HepG2 (cell line): ENCODE measurements around the gene TPPP2. TPM values are rescaled to one million over a fixed set of nuclear protein-coding genes. Genes with fewer than 3 reads are reported as not detected.

Source experiments
- ATAC-seq: fragments of 200-7000 bp; cut with Tn5 transposase; 3 replicates; pipeline ENCODE4 v1.9.1; 2020; ENCODE audit warnings: mild to moderate bottlenecking, moderate library complexity
- BruUV-seq: library from RNA; stranded (reverse); fragments of 400-500 nt; replicated peaks from 2 replicates; lab custom pipeline; 2021; lab: Mats Ljungman, UMichigan
- CTCF ChIA-PET: fragments of 300-600 bp; formaldehyde crosslinking; extraction: SDS; loops from one replicate; lab custom pipeline; 2021; ENCODE audit warnings: low total read pairs, inconsistent platforms, low intra/inter-chr PET ratio; lab: Yijun Ruan, JAX
- POLR2A ChIA-PET: fragments of 350-600 bp; sonication (Branson Sonifier 250); formaldehyde crosslinking; loops from one replicate; lab custom pipeline; 2020; ENCODE audit warnings: antibody characterized with exemption, inconsistent platforms; lab: Yijun Ruan, JAX
- DNase-seq: peaks from one replicate; pipeline ENCODE4 v3.0.0-alpha.2; 2015; ENCODE audit warnings: low spot score
- FAIRE-seq: peaks from 3 replicates; lab custom pipeline; 2011; peaks lifted over from hg19 to GRCh38; lab: Jason Lieb, UNC
- H2AFZ ChIP-seq: one replicate; pipeline ENCODE4 v1.6.1; 2011; ENCODE audit warnings: low read length, inconsistent platforms
- H3K27ac ChIP-seq: fragments of 300-600 bp; 3 replicates; pipeline ENCODE4 v1.8.0; 2011; ENCODE audit warnings: mixed run types, mild to moderate bottlenecking, mixed read lengths, low read length, inconsistent platforms; ENCODE audit not compliant: insufficient read depth; ENCODE audit errors: extremely low read length
- H3K27me3 ChIP-seq, 2 experiments: fragments of 200-600 bp in 1 of 2; 2 replicates in 1 of 2; 3 replicates in 1 of 2; pipeline versions ENCODE4 v1.6.0 to v1.8.0; 2011; ENCODE audit warnings: low read length in 2 of 2, mild to moderate bottlenecking in 2 of 2, moderate library complexity in 2 of 2, inconsistent platforms in 1 of 2; ENCODE audit not compliant: insufficient read depth in 2 of 2, control insufficient read depth in 1 of 2
- H3K36me3 ChIP-seq, 2 experiments: fragments of 200-600 bp in 1 of 2; replicated peaks in 1 of 2; 2 replicates in 1 of 2; 3 replicates in 1 of 2; pipeline versions ENCODE4 v1.5.1 to v1.8.0; 2011; ENCODE audit warnings: low read length in 2 of 2, inconsistent platforms in 1 of 2; ENCODE audit not compliant: insufficient read depth in 2 of 2, control insufficient read depth in 1 of 2
- H3K4me1 ChIP-seq: 2 replicates; pipeline ENCODE4 v1.5.1; 2012; ENCODE audit warnings: low read length, inconsistent platforms; ENCODE audit not compliant: insufficient read depth
- H3K4me2 ChIP-seq: 2 replicates; pipeline ENCODE4 v1.6.0; 2011; ENCODE audit warnings: low read depth, low read length, inconsistent platforms
- H3K4me3 ChIP-seq, 3 experiments: fragments of 200-600 bp in 1 of 3; sonication (generic), shearing (Covaris generic) in 1 of 3; replicated peaks in 1 of 3; 2 replicates each; pipeline ENCODE4 v1.5.1; 2011 to 2016; ENCODE audit warnings: low read length in 3 of 3, inconsistent platforms in 2 of 3, low read depth in 2 of 3, mild to moderate bottlenecking in 2 of 3, control low read depth in 1 of 3, mixed read lengths in 1 of 3; ENCODE audit not compliant: insufficient read depth in 1 of 3
- H3K79me2 ChIP-seq: one replicate; pipeline ENCODE4 v1.6.1; 2011; ENCODE audit warnings: low read length, inconsistent platforms; ENCODE audit not compliant: insufficient read depth
- H3K9ac ChIP-seq: 2 replicates; pipeline ENCODE4 v1.6.0; 2011; ENCODE audit warnings: mild to moderate bottlenecking, low read depth, low read length, inconsistent platforms; ENCODE audit not compliant: insufficient read depth
- H3K9me3 ChIP-seq: 2 replicates; pipeline ENCODE4 v1.5.1; 2012; ENCODE audit warnings: mild to moderate bottlenecking, low read length
- H4K20me1 ChIP-seq: 2 replicates; pipeline ENCODE4 v1.6.0; 2011; ENCODE audit warnings: inconsistent platforms, mild to moderate bottlenecking, low read length, moderate library complexity; ENCODE audit not compliant: insufficient read depth
- TCF12 ChIP-seq, 2 experiments: fragments of 450-650 bp in 1 of 2; sonication (generic) in 1 of 2; formaldehyde crosslinking in 1 of 2; IDR thresholded peaks; 2 replicates each; pipeline versions ENCODE4 v1.6.1 to v1.8.0; 2017 to 2022; ENCODE audit warnings: antibody characterized with exemption in 1 of 2, mild to moderate bottlenecking in 1 of 2, missing genetic modification reagents in 1 of 2, moderate library complexity in 1 of 2
- ZMYM3 ChIP-seq: sonication (generic); formaldehyde crosslinking; IDR thresholded peaks from 2 replicates; pipeline ENCODE4 v1.5.1; 2020; ENCODE audit warnings: mild to moderate bottlenecking, missing genetic modification reagents
- ZSCAN22 ChIP-seq: sonication (generic); formaldehyde crosslinking; IDR thresholded peaks from 2 replicates; pipeline ENCODE4 v1.4.0; 2020; ENCODE audit warnings: mild to moderate bottlenecking, missing genetic modification reagents
- ZSCAN29 ChIP-seq: sonication (generic); formaldehyde crosslinking; conservative IDR thresholded peaks from 2 replicates; pipeline ENCODE4 v1.4.0; 2020; ENCODE audit warnings: mild to moderate bottlenecking, missing genetic modification reagents
- WGBS: methylation state at CpG from one replicate; pipeline ENCODE4 v1.1.6; 2017; ENCODE audit warnings: low lambda C conversion rate; 5-methylcytosine and 5-hydroxymethylcytosine counted together
- in situ Hi-C: cut with HindIII; loops from 2 replicates; pipeline ENCODE4 v1.10.0; 2017; ENCODE audit warnings: low pct_unique_long_range_greater_than_20kb; ENCODE audit not compliant: extremely low pct_ligation_motif_present
- intact Hi-C: fragments of 100-400 bp; cut with micrococcal nuclease; formaldehyde crosslinking; loops from one replicate; pipeline ENCODE4 v1.10.0; 2022; ENCODE audit not compliant: unreplicated experiment
- polyA plus RNA-seq, 8 experiments: library from polyadenylated mRNA; depleted of rRNA in 3 of 8; stranded (reverse) in 7 of 8; unstranded in 1 of 8; fragments of >200 nt; fragmentation: Illumina TruSeq in 4 of 8; extraction: Trizol in 4 of 8; gene quantifications; 2 replicates each; pipeline versions ENCODE4 v1.2.1 to v1.2.3, GENCODE V29; 2011 to 2016; ENCODE audit warnings: low read depth in 4 of 8, missing spikeins in 1 of 8, mixed read lengths in 1 of 8; ENCODE audit not compliant: insufficient read depth in 1 of 8
- total RNA-seq, 5 experiments: library from RNA; depleted of rRNA; stranded (reverse); fragments of >200 nt; fragmentation: Illumina TruSeq; extraction: Trizol; gene quantifications; 2 replicates each; pipeline ENCODE4 v1.2.3, GENCODE V29; 2016; ENCODE audit warnings: low read depth in 1 of 5
- TF ChIP-seq, protein P1 (sequence below): IDR thresholded peaks from 2 replicates; pipeline ENCODE4 v1.6.1; 2016; ENCODE audit warnings: mild to moderate bottlenecking
- TF ChIP-seq, protein P2 (sequence below): sonication (generic); formaldehyde crosslinking; IDR thresholded peaks from 2 replicates; pipeline ENCODE4 v1.5.0; 2020; ENCODE audit warnings: mild to moderate bottlenecking, missing genetic modification reagents, borderline replicate concordance

The TPPP2 gene
- total and polyA plus RNA-seq, 2 of the 13 experiments (the other 11 are each of a cell fraction or from before 2014, with no cell fraction given), result 0.58 to 4.2 TPM

- no peak for TF ChIP-seq ZSCAN22
- TF ChIP-seq, protein P1, sequence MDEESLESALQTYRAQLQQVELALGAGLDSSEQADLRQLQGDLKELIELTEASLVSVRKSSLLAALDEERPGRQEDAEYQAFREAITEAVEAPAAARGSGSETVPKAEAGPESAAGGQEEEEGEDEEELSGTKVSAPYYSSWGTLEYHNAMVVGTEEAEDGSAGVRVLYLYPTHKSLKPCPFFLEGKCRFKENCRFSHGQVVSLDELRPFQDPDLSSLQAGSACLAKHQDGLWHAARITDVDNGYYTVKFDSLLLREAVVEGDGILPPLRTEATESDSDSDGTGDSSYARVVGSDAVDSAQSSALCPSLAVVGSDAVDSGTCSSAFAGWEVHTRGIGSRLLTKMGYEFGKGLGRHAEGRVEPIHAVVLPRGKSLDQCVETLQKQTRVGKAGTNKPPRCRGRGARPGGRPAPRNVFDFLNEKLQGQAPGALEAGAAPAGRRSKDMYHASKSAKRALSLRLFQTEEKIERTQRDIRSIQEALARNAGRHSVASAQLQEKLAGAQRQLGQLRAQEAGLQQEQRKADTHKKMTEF (CRISPR knock-in tag), result peak; percentile 31; the same call in 1 of the 2 replicates
- peak; percentile 12; the same call in 1 of the 2 replicates for TF ChIP-seq ZMYM3 (CRISPR knock-in tag)
These were observed 41.4 kb downstream of the TPPP2 start (continued) for GRCh38 chr14:21071225-21072030.

DNA sequence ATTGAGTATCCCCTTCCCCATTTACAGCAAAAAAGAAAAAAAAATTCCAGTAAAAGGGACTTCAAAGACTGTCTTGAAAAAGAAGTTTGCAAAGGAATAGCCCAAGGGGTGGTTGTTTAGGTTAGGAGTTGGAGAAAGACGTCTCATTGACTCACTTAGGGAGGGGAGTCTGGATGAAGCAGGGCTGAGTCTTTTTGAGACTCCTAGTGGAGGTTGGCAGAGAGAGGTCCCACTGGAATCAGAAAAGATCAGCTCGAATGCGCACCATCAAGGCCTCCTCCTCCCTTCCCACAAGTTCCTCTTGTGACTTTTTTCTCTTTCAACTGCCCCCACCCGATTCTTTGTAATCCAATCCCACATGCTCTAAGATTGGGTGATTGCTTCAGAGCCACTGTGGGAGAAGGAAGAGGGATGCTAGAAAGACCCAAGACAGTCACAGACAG is 42.0 kb downstream of the TPPP2 start:
- CTCF ChIA-PET, result interaction anchor here (5.8 to 7.5 kb wide), 3 partner anchors 18 to 57 kb away, joined by 35 to 135 read pairs (median 38); no protein-coding TSS in a partner anchor
- H2AFZ ChIP-seq, result no peak overlapping the region
- in situ Hi-C loops, result no loop called here
- intact Hi-C loops, result no loop called here
- H3K9me3 ChIP-seq, result no peaks in the 10 kb centered on the region
- H3K27ac ChIP-seq, result no peak overlapping the region
- H3K4me2 ChIP-seq, result peak overlapping the region; percentile 87
- FAIRE-seq (no peak), DNase-seq (no peak), ATAC-seq (no peak)
- no peaks in the 10 kb centered on the region for H4K20me1 ChIP-seq
- peaks cover 6% of the 10 kb centered on the region for H3K79me2 ChIP-seq
- H3K9ac ChIP-seq, result peak overlapping the region; percentile 80
- peaks cover 48% of the 10 kb centered on the region for H3K4me1 ChIP-seq
- TF ChIP-seq ZSCAN29 (no peak), TCF12 (IDR thresholded peaks at IDR 0.05) (no peak), TCF12 (CRISPR knock-in tag; IDR thresholded peaks at IDR 0.05) (0 out of 2 replicates have a peak, but pooled peaks have one; percentile 22)
- TF ChIP-seq, protein P2, sequence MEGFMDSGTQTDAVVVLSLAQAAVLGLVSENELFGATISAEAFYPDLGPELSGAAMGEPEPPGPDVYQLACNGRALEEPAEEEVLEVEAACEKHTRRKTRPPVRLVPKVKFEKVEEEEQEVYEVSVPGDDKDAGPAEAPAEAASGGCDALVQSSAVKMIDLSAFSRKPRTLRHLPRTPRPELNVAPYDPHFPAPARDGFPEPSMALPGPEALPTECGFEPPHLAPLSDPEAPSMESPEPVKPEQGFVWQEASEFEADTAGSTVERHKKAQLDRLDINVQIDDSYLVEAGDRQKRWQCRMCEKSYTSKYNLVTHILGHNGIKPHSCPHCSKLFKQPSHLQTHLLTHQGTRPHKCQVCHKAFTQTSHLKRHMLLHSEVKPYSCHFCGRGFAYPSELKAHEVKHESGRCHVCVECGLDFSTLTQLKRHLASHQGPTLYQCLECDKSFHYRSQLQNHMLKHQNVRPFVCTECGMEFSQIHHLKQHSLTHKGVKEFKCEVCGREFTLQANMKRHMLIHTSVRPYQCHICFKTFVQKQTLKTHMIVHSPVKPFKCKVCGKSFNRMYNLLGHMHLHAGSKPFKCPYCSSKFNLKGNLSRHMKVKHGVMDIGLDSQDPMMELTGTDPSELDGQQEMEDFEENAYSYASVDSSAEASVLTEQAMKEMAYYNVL (CRISPR knock-in tag), result 0 out of 2 replicates have a peak, but pooled peaks have one; percentile 35
- peaks cover 0 to 7% of the 10 kb centered on the region in 2 experiments; a peak in 1 of 5 replicates for H3K27me3 ChIP-seq
- WGBS, result 80% methylated on average over 4 of the region's 4 CpGs
- BruUV-seq, result TSS peak; percentile 33
- POLR2A ChIA-PET, result interaction anchor here (0.6 to 6.7 kb wide), 17 partner anchors 8 to 391 kb away, joined by 3 to 141 read pairs (median 37); partner anchors contain the start of genes NDRG2, RNASE8, TMEM253 and ZNF219
- peak overlapping the region; percentile 86 to 90 (median 87) for H3K4me3 ChIP-seq
- peaks cover 17 to 29% of the 10 kb centered on the region in 2 experiments for H3K36me3 ChIP-seq
